ENCODE data around the gene KCND3. TPM values are rescaled to one million over a fixed set of nuclear protein-coding genes. Genes with fewer than 3 reads are reported as not detected.

The KCND3 gene
- total RNA-seq, 5 donors from 2014 or later (not counting 1 experiment from before 2014, with no cell fraction given) = not detected

DNA sequence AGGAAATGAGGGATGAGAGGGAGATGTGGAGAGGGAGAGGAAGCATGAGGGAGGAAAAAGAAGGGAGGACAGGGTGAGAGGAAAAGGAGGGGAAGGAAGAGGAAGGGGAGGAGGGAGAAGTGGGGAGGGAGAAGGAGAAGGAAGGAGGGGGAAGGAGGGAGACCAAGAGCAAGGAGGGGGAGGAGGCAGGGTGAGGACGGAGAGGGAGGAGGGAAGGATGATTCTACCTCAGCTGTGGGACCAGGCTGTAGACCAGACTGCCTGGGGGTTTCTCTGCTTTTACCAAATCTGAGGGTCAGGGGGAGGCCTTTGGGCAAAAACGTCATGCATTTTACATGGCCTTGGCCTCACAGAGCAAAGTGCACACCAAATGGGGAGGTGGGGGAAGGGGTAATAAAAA, 94.5 kb downstream of the KCND3 start:
- Mint-ChIP-seq H3K27me3 (peaks cover 17 to 18% of the 10 kb centered on the region in 2 donors), H3K36me3 (no peaks in the 10 kb centered on the region), H3K9me3 (no peaks in the 10 kb centered on the region), H3K27ac (no peak overlapping the region), H3K4me1 (no peaks in the 10 kb centered on the region), H3K4me3 (no peak overlapping the region)
- WGBS (ENCODE audit: insufficient coverage) = 29% methylated on average over 2 of the region's 2 CpGs
- DNase-seq (no peak), ATAC-seq (replicated peaks in 1 of 4) (no peak)
- peaks cover 5 to 39% of the 10 kb centered on the region in 2 experiments for H3K27me3 ChIP-seq (replicated peaks in 1 of 2; ENCODE audit: control insufficient read depth in 2 of 2, extremely low read depth in 1 of 2, insufficient read depth in 2 of 2, low read length in 1 of 2)
- no peaks in the 10 kb centered on the region for H3K9me3 ChIP-seq
- CTCF ChIA-PET = no interaction called here
- H3K4me3 ChIP-seq (ENCODE audit: control insufficient read depth in 1 of 2, extremely low read depth in 1 of 2, low read length in 1 of 2) = no peak overlapping the region
- POLR2A ChIA-PET = no interaction called here
- H3K27ac ChIP-seq (ENCODE audit: low read length) = no peak overlapping the region
- no peaks in the 10 kb centered on the region for H3K36me3 ChIP-seq (ENCODE audit: control insufficient read depth in 2 of 2, extremely low read depth in 1 of 2, insufficient read depth in 1 of 2, low read length in 1 of 2)
- H3K4me1 ChIP-seq (ENCODE audit: control insufficient read depth in 1 of 2, extremely low read depth in 1 of 2, insufficient read depth in 2 of 2, low read length in 2 of 2) = no peaks in the 10 kb centered on the region

DNA sequence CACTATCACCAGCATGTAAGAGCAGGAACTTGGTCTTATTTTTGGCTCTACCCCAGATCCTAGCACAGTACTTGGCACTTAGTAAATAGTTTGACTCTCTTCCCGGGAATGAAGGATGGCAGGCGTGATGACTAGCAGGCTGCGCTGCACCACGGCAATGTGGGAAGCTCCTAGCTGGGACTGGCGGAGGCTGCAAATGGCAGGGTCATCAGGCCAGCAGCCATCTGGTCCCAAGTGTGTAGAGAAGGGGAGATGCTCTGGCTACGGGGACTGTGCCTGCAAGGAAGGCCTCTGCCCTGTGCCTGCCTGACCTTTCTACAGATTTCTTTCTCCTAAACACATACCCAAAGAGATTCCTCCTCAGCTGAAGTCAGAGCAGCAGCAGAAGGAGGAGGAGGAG, 95.0 kb downstream of the KCND3 start:
- CTCF ChIA-PET = no interaction called here
- no peaks in the 10 kb centered on the region for H3K9me3 ChIP-seq
- no peak overlapping the region for H3K27ac ChIP-seq (ENCODE audit: low read length)
- H3K4me1 Mint-ChIP-seq = no peaks in the 10 kb centered on the region
- H3K4me1 ChIP-seq (ENCODE audit: control insufficient read depth in 1 of 2, extremely low read depth in 1 of 2, insufficient read depth in 2 of 2, low read length in 2 of 2) = no peaks in the 10 kb centered on the region
- no peak overlapping the region for H3K4me3 Mint-ChIP-seq
- no peaks in the 10 kb centered on the region for H3K36me3 Mint-ChIP-seq
- H3K27me3 Mint-ChIP-seq = peaks cover 17 to 18% of the 10 kb centered on the region in 2 donors
- H3K36me3 ChIP-seq (ENCODE audit: control insufficient read depth in 2 of 2, extremely low read depth in 1 of 2, insufficient read depth in 1 of 2, low read length in 1 of 2) = no peaks in the 10 kb centered on the region
- DNase-seq (no peak), ATAC-seq (replicated peaks in 1 of 4) (no peak)
- peaks cover 5 to 34% of the 10 kb centered on the region in 2 experiments for H3K27me3 ChIP-seq (replicated peaks in 1 of 2; ENCODE audit: control insufficient read depth in 2 of 2, extremely low read depth in 1 of 2, insufficient read depth in 2 of 2, low read length in 1 of 2)
- no peaks in the 10 kb centered on the region for H3K9me3 Mint-ChIP-seq
- H3K4me3 ChIP-seq (ENCODE audit: control insufficient read depth in 1 of 2, extremely low read depth in 1 of 2, low read length in 1 of 2) = no peak overlapping the region
- no peak overlapping the region for H3K27ac Mint-ChIP-seq
- 100% methylated on average over 1 of the region's 6 CpGs for WGBS (ENCODE audit: insufficient coverage)
- POLR2A ChIA-PET = no interaction called here

DNA sequence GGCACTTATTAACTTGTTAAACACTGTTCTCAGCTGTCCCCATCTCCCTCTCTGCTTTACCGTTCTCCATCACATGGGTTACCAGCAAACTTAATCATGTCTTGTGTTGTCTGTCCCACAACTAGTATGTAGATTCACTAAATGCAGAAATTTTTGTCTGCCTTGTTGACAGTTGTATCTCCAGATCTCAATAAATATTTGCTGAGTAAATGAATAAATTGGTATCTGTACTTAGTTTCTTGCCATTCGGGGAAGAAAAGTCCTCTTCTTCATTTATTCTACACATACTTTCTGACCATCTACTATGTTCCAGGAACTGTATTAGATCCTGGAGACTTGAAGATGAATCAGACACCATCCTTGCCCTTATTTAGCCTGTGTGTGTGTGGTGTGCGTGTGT, 97.9 kb downstream of the KCND3 start:
- Histone ChIP-seq H3K4me1 (ENCODE audit: control insufficient read depth in 1 of 2, extremely low read depth in 1 of 2, insufficient read depth in 2 of 2, low read length in 2 of 2) (peaks cover 0 to 5% of the 10 kb centered on the region in 2 experiments), H3K27ac (ENCODE audit: low read length) (no peak overlapping the region), H3K27me3 (replicated peaks in 1 of 2; ENCODE audit: control insufficient read depth in 2 of 2, extremely low read depth in 1 of 2, insufficient read depth in 2 of 2, low read length in 1 of 2) (peaks cover 10 to 36% of the 10 kb centered on the region in 2 experiments), H3K9me3 (no peaks in the 10 kb centered on the region), H3K36me3 (ENCODE audit: control insufficient read depth in 2 of 2, extremely low read depth in 1 of 2, insufficient read depth in 1 of 2, low read length in 1 of 2) (no peaks in the 10 kb centered on the region), H3K4me3 (ENCODE audit: control insufficient read depth in 1 of 2, extremely low read depth in 1 of 2, low read length in 1 of 2) (no peak overlapping the region)
- Mint-ChIP-seq H3K27me3 (peaks cover 9 to 13% of the 10 kb centered on the region in 2 donors), H3K9me3 (no peaks in the 10 kb centered on the region), H3K4me3 (no peak overlapping the region), H3K27ac (no peak overlapping the region), H3K36me3 (no peaks in the 10 kb centered on the region), H3K4me1 (peaks cover 0 to 7% (median 0%) of the 10 kb centered on the region in 3 donors)
- ChIA-PET POLR2A (no interaction called here), CTCF (no interaction called here)
- no CpG with 5 or more reads among the region's 3 CpGs for WGBS (ENCODE audit: insufficient coverage)
- ATAC-seq (replicated peaks in 1 of 4) (no peak), DNase-seq (no peak)

DNA sequence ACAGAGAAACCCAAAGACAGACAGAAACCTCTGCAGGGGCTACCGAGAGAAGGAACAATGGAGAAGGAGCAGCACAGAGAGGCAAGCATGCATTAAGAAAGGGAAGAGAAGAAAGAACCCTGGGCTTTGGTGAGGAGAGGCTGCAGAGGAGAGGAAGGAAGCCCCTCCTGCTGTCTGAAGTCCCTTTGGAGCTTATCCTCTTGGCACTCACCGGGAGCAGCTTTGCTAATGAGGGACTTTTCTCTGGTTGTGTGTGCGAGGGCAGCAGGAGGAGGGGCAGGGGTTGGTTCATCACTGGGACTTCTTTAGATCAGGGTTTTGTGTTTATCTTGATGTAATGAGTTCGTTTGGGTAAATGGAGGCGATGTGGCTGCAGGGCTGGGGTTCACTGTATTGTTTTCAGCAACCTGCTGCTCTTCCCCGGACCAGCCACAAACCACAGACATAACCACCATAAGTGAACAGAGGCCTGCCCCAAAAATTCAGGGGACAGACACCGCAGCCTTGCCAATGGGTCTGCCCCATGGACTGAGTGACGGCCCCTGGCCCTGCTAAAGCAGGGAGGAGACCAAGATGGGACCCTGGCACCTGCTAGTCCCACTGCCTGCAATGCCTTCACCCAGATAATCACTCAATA, 100.6 kb downstream of the KCND3 start:
- no peaks in the 10 kb centered on the region for H3K9me3 Mint-ChIP-seq
- H3K9me3 ChIP-seq = no peaks in the 10 kb centered on the region
- H3K27ac ChIP-seq (ENCODE audit: low read length) = no peak overlapping the region
- no peak overlapping the region for H3K4me3 ChIP-seq (ENCODE audit: control insufficient read depth in 1 of 2, extremely low read depth in 1 of 2, low read length in 1 of 2)
- peaks cover 0 to 7% (median 0%) of the 10 kb centered on the region in 3 donors for H3K4me1 Mint-ChIP-seq
- no peaks in the 10 kb centered on the region for H3K36me3 Mint-ChIP-seq
- WGBS (ENCODE audit: insufficient coverage) = 29% methylated on average over 5 of the region's 8 CpGs
- peaks cover 10 to 33% of the 10 kb centered on the region in 2 experiments for H3K27me3 ChIP-seq (replicated peaks in 1 of 2; ENCODE audit: control insufficient read depth in 2 of 2, extremely low read depth in 1 of 2, insufficient read depth in 2 of 2, low read length in 1 of 2)
- POLR2A ChIA-PET = no interaction called here
- H3K27me3 Mint-ChIP-seq = peaks cover 17 to 21% of the 10 kb centered on the region in 2 donors
- H3K4me1 ChIP-seq (ENCODE audit: control insufficient read depth in 1 of 2, extremely low read depth in 1 of 2, insufficient read depth in 2 of 2, low read length in 2 of 2) = peaks cover 0 to 5% of the 10 kb centered on the region in 2 experiments
- DNase-seq = no peak
- no peaks in the 10 kb centered on the region for H3K36me3 ChIP-seq (ENCODE audit: control insufficient read depth in 2 of 2, extremely low read depth in 1 of 2, insufficient read depth in 1 of 2, low read length in 1 of 2)
- H3K4me3 Mint-ChIP-seq = no peak overlapping the region
- H3K27ac Mint-ChIP-seq = no peak overlapping the region
- CTCF ChIA-PET = no interaction called here
- no peak for ATAC-seq (replicated peaks in 1 of 4)

DNA sequence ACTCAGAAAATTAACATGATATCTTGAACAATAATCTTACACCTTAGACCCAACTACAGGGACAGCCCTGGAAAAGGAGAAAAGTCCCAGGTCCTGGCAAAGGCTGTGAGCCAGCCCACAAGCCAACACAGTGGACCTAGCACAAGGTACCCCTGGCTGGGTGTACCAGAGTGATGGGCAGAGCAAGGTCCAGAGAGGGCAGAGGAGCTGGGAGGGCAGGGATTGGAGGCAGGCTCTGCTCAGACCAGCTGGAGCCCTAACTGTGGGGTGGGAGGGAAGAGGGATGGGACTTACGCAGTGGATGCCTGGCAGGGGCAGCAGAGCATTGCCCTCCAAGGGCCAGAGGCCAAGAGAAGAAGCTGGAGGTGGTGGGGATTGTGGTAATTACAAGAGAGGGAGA, 101.6 kb downstream of the KCND3 start:
- DNase-seq (no peak), ATAC-seq (replicated peaks in 1 of 4) (no peak)
- Mint-ChIP-seq H3K36me3 (no peaks in the 10 kb centered on the region), H3K27ac (no peak overlapping the region), H3K27me3 (peaks cover 25% of the 10 kb centered on the region in 2 donors), H3K9me3 (no peaks in the 10 kb centered on the region), H3K4me1 (peaks cover 0 to 7% (median 0%) of the 10 kb centered on the region in 3 donors), H3K4me3 (no peak overlapping the region)
- ChIA-PET CTCF (no interaction called here), POLR2A (interaction anchor here in 1 of 2 donors (0.6 kb wide), 1 partner anchor 159 kb away, joined by 5 read pairs; no protein-coding TSS in a partner anchor)
- no peaks in the 10 kb centered on the region for H3K36me3 ChIP-seq (ENCODE audit: control insufficient read depth in 2 of 2, extremely low read depth in 1 of 2, insufficient read depth in 1 of 2, low read length in 1 of 2)
- peaks cover 0 to 5% of the 10 kb centered on the region in 2 experiments for H3K4me1 ChIP-seq (ENCODE audit: control insufficient read depth in 1 of 2, extremely low read depth in 1 of 2, insufficient read depth in 2 of 2, low read length in 2 of 2)
- 100% methylated on average over 1 of the region's 1 CpG for WGBS (ENCODE audit: insufficient coverage)
- no peak overlapping the region for H3K4me3 ChIP-seq (ENCODE audit: control insufficient read depth in 1 of 2, extremely low read depth in 1 of 2, low read length in 1 of 2)
- H3K27ac ChIP-seq (ENCODE audit: low read length) = no peak overlapping the region
- H3K9me3 ChIP-seq = no peaks in the 10 kb centered on the region
- H3K27me3 ChIP-seq (replicated peaks in 1 of 2; ENCODE audit: control insufficient read depth in 2 of 2, extremely low read depth in 1 of 2, insufficient read depth in 2 of 2, low read length in 1 of 2) = peaks cover 10 to 26% of the 10 kb centered on the region in 2 experiments

DNA sequence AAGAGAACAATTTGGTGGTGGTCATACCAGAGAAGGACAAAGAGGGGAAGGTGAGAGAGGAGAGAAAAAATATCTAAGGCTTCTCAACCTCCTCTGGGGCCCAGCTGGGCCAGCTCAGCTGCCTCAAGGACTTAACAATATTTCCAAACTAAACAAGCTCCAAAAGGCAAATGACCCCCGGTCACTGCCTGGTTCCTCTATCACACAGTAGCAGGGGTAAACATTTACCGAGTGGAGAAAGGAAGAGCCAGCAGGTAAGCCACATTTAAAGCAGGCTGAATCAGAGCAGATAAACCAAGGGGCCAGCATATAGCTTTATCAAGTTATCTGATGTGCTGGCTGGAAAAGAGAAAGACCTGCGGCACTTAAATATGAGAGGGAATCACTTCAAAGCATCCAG, 102.1 kb downstream of the KCND3 start:
- Mint-ChIP-seq H3K4me3 (no peak overlapping the region), H3K27ac (no peak overlapping the region), H3K36me3 (no peaks in the 10 kb centered on the region), H3K4me1 (peaks cover 0 to 7% (median 0%) of the 10 kb centered on the region in 3 donors), H3K27me3 (peaks cover 28 to 30% of the 10 kb centered on the region in 2 donors), H3K9me3 (no peaks in the 10 kb centered on the region)
- ATAC-seq (replicated peaks in 1 of 4) (no peak), DNase-seq (no peak)
- ChIA-PET CTCF (no interaction called here), POLR2A (interaction anchor here in 1 of 2 donors (0.6 kb wide), 1 partner anchor 158 kb away, joined by 5 read pairs; no protein-coding TSS in a partner anchor)
- WGBS (ENCODE audit: insufficient coverage) = 60% methylated on average over 2 of the region's 3 CpGs
- peaks cover 10 to 30% of the 10 kb centered on the region in 2 experiments for H3K27me3 ChIP-seq (replicated peaks in 1 of 2; ENCODE audit: control insufficient read depth in 2 of 2, extremely low read depth in 1 of 2, insufficient read depth in 2 of 2, low read length in 1 of 2)
- H3K4me1 ChIP-seq (ENCODE audit: control insufficient read depth in 1 of 2, extremely low read depth in 1 of 2, insufficient read depth in 2 of 2, low read length in 2 of 2) = peaks cover 0 to 5% of the 10 kb centered on the region in 2 experiments
- no peak overlapping the region for H3K27ac ChIP-seq (ENCODE audit: low read length)
- H3K4me3 ChIP-seq (ENCODE audit: control insufficient read depth in 1 of 2, extremely low read depth in 1 of 2, low read length in 1 of 2) = no peak overlapping the region
- no peaks in the 10 kb centered on the region for H3K36me3 ChIP-seq (ENCODE audit: control insufficient read depth in 2 of 2, extremely low read depth in 1 of 2, insufficient read depth in 1 of 2, low read length in 1 of 2)
- H3K9me3 ChIP-seq = no peaks in the 10 kb centered on the region

All from T-cell (primary cell).